NOMO-1 treated with dmso at 0.1 percent for 144 hours (cell line): ENCODE measurements around the gene SUGT1.
"Not testable (repeated sequence)": the region's sequence is repeated elsewhere in the genome, so short reads cannot be mapped to it uniquely, and the experiment has no call there.

ENCODE experiments used
- DNase-seq: peaks from one replicate; lab custom pipeline; 2025; ENCODE audit not compliant: unreplicated experiment; lab: John Stamatoyannopoulos, UW

The SUGT1 gene

DNA sequence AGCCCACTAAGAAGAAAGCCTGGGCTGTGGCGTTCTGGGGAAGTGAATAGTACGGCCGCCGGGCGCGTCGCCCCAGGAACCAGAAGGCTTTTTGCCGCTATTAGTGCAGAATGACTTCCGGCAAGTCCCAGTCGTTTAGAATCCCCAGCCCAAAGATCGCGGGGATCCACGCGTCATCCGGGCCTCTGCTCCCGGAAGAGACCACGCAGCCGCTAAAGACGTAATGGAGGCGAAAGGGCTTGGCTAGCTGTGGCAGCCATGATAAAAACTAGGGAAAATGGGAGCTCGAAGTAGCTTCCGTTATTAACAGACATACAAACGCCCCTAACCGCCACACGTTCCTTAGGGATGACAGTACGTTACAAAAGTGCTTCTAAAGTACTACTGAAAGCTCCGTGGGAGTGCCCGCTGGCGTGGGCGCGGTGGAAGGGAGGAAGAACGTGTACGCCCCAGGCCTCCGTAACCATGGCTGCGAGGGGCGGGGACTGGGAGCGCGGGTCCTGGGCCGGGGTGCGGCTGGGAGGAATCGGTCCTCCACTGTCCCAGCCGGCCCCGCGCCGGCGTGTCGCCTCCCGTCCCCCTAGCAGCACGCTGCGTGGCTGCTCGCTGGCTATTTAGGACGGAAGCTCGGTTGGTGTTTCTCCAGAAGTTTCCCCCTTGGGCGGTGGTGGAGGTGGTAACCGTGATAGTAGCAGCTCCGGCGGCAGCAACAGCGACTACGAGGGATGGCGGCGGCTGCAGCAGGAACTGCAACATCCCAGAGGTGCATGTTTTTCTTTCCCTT lies at the start of gene SUGT1:
Gene SUGT1, plus strand, starts transcription at position 641 of the 784 bp plus-strand sequence. Its CDS starts 85 bp downstream, at position 726.
- peak; percentile 96 for DNase-seq

DNA sequence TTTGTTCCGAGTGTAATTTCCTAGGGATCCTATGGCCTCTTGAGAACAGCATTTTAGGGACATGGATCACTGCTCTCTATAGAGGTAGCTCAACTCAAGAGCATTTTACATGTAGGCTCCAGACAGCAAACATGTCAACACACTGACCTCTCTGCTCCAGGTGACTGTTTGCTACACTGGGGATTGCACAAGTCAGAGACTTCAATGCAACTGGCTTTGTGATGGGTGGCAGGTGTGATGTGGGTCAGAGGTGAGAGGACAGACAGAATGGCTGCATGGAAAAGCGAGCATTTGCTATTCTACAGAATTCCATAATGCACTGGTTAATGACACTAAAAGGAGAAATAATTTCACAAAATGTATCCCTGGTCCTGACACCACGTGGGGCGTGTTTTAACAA lies 49.3 kb upstream of the SUGT1 start:
- DNase-seq = not testable (repeated sequence)

DNA sequence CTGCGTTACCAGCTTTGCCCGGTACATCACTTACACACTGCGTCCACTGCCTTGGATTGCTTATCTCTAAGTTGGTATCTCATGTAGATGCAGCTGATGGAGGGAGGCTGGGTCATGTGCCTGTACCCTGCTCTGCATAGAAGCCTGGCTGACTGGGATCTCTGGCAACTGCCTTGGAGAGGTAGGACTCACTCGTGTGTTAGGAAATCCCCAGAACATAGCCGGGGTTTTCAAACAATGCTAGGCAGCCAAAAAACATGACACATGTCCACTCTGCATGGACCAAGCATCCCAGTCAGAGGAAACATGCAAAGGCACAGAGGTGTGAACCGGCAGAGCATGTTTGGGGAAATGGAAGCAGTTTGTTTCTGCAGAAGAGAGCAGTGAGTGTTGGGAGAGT lies 46.5 kb upstream of the SUGT1 start:
- not testable (repeated sequence) for DNase-seq

DNA sequence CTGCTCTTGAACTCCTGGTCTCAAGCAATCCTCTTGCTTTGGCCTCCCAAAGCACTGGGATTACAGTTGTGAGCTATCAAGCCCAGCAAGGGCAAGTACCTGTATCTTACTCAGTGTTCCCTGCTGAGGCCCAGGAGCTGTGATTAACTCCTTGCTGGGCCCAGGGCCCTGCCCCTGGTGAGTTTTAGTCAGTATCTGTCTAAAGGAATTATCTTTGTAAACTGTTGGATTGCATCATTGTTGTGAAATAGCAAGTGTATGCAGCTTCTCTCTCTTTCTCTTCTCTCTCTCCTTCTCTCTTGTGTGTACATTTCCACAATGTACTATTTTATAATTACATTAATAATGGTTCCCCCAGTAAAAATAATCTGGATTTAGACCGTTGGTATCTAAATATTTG lies 45.8 kb upstream of the SUGT1 start:
- DNase-seq = peak; percentile 24

DNA sequence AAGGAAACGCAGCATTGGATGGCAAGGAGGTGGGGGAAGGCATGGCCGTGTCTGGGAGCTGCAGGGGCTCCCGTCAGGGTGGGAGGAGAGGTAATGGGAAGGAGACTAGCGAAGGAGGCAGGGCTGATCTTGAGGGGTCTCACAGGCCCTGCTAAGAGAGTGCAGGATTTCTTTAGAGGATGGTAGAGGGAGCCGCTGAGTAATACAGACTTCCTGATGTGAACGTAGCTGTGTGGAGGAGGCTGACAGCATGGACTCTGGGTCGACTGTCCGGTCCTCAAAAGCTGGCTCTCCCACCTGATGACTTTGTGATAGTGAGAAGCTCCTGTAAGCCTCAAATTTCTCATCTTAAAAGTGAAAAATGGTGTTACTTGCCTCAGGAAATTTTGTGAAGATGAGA lies 44.5 kb upstream of the SUGT1 start:
- DNase-seq = not testable (repeated sequence)

DNA sequence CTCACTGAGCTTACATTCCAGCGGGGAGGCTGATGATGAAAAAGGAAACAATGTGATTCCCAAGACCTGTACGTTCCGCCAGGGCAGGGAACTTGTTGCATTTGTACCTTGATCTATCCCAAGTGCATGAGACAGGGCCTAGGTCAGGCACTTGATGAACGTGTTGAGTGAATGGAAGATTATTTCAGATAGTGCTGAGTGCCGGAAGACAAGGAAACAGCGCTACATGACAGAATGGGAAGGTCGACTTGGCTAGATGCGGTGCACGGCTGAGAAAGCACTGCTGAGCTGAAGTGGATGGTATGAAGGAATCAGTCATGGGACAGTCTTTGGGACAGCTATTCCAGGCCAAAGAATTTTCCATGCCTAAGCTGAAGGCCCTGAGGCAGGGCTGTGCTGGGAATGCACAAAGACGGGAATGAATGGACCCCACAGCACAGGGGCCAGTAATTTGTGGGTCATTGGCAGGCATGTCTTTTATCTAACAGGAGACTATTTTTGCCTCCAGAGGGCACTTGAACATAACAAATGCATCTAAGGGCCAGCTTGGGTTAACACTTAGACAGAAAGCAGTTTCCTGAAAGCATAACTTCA lies 43.5 kb upstream of the SUGT1 start:
- DNase-seq = peak; percentile 6

DNA sequence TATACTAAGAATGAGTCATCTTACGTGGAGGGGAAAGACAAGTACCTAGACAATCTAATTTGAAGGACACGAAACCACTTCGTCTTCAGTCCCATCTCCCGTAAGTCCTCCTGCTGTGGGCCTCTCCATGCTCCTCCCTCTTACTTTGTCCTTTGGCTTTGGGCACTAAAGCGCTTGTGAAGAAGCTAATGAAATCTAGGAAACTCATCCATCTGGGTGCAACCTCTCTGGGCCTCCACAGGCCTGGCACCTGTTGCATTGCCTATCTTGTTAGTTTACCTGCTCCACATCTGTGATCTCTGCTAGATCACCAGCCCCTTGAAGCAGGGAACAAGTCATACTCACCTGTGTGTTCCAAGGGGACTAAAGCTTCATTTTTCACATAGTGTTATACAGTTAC lies 42.5 kb upstream of the SUGT1 start:
- DNase-seq = not testable (repeated sequence)

DNA sequence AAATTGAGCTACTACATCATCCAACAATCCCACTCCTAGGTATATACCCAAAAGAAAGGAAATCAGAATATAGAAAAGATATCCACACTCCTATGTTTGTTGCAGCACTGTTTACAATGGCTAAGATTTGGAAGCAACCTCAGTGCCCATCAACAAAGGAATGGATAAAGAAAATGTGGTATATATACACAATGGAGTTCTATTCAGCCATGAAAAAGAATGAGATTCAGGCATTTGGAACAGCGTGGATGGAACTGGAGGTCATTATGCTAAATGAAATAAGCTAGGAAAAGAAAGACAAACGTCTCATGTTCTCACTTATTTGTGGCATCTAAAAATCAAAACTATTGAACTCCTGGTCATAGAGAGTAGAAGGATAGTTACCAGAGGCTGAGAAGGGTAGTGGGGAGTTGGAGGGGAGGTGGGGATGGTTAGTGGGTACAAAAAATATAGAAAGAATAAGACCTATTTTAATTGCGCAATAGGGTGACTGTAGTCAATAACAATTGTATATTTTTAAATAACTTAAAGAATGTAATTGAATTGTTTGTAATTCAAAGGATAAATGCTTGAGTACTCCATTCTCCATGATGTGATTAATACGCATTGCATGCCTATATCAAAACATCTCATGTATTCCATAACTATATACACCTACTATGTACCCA lies 37.4 kb upstream of the SUGT1 start:
- DNase-seq = no peak

DNA sequence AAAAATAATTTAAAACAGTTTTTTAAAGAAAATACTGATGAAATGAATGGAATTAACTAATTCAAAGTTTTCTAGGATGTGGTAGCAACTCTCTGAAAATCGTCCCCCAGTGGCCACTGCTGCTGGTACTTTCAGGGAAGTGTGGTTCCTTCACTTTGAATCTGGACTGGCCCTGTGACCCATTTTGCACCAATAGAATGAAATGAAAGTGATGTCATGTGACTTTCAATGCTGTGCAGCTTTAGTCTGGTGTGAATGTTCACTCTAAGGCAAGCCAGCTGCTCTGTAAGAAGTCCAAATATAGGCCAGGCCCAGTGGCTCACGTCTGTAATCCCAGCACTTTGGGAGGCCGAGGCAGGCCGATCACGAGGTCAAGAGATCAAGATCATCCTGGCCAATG lies 36.8 kb upstream of the SUGT1 start:
- DNase-seq = no peak

DNA sequence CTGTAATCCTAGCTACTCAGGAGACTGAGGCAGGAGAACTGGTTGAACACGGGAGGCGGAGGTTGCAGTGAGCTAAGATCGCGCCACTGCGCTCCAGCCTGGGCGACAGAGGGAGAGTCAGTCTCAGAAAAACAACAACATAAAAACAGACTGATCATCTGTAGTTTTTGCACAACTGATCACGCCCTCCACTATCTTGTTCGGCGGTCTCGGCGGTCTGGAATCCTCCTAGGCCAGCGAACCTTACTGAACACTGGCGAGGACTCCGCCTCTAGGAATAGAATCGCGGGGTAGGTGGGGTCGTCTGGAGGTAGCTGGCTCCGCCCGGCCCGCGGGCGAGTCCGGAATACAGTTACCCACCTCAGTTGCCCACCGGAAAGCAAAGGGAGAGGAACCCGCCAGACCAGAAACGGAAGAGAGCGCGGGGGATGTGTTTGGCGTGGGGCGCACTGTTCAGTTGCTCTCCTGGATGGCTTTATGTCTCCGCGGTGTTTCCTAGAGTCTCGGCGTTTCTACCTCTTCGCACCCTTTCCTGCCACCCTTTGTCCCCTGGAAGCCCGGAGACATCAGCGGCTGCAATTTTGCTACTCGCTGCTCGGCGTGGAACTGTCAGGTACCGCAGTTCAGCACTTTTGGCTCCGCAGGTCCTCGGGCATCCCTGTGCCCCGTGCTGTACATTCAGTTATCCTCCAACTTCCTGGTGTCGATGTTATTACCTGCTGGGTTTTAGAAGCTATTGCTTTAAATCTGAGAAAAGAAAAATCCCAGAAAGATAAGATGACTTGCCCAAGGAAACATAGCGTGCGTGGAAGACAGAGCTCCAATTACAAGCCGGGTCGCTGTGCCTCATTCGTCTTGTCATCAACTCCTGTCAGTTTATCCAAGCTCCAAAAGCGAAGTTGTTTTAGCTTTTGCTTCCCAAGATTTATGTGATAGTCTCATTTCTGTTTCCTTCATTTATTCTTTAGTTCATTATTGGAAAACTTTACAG lies 35.3 kb upstream of the SUGT1 start:
- peak; percentile 91 for DNase-seq

DNA sequence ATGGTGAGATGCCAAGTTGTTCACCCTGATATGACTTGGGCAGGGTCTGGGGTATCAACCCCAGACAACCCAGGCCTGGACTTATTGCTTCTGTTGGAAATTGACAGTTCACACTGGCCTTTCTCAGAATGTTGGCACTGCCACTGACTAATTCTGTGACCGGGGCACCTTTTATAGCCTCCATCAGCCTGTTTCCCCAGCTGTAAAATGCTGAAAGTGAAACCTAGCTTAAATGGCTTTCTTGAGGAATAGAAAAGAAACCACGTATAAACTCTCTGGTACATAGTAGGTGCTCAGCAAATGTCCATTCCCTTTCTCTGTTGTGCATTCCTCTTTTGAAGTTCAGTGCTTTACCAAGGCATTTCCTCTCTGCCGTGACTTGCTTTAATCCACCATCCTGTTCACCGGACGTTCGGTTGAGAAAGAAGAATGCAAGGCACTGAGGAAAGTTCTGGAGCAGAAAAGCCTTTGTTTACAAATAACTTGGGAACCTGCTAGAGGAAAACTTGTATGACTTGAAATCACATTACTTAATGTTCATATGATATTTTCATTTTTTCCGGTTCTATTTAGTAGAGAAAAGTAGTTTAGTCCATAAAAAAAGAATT lies 21.4 kb upstream of the SUGT1 start:
- DNase-seq = not testable (repeated sequence)

DNA sequence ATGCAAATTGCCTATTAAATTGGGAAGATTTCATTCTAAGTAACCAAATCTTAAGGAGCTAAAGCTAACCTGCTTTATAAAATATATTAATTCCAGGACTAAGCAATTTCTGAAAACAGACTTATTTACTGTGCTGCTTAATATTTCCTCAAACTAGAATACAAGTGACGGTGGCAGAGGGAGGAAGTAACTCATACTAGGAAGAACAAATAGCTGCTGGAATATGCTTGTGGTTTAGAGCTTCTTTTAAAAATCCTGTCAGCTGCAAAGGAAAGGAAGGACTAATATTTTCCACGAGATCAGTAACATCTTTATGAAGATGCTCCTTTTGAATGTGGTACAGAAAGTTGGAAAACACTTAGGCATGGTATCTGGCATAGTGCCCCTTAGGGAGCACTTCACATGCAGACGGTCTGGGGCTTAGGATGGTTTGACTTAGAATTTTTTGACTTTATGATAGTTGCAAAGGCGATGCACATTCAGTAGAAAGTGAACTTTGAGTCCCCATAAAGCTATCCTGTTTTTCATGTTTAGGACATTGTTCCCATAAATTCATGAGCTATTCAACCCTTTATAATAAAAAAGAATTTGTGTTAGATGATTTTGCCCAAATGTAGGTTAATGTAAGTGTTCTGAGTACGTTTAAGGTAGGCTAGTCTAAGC lies 13.8 kb upstream of the SUGT1 start:
- no peak for DNase-seq

DNA sequence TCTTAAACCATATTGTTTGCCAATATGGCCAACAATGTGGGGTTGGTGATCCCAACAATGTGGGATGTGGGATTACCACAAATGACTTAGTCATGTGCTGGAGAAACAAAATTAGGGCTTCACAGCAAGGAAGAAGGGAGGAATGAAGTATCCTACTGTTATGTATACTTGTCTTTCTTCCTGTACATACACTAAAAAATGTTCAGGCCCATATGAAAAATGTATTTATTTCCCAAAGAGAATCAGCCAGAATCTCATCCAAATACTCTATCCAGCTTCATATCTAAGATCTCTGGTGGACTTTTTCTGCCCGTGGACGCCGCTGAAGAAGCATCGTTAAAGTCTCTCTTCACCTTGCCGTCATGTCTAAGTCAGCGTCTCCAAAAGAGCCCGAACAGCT lies 10.5 kb upstream of the SUGT1 start, which contains the start of gene HNRNPA1L2:
Gene HNRNPA1L2, plus strand, starts transcription at position 301 of the 400 bp plus-strand sequence. Its CDS starts 62 bp downstream, at position 363.
- no peak for DNase-seq

DNA sequence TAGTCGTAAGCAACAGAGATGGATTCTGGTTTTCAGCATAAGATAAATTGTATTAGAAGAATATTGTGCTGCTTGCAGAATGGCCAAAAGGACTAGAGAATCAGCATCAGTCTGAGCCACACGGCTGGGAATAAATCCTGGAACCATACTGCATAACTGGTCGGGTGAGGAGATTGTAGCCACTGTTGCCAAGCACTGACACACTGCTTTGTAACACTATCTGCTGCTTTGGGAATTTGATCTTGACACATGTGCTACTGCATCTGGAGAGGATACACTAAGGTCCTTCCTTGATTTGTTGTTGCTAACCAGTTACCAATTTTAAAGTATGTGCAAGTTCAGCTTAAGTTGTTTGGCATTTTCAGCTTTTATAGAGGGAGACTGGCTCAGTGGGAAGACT lies 8.5 kb upstream of the SUGT1 start:
- no peak for DNase-seq

DNA sequence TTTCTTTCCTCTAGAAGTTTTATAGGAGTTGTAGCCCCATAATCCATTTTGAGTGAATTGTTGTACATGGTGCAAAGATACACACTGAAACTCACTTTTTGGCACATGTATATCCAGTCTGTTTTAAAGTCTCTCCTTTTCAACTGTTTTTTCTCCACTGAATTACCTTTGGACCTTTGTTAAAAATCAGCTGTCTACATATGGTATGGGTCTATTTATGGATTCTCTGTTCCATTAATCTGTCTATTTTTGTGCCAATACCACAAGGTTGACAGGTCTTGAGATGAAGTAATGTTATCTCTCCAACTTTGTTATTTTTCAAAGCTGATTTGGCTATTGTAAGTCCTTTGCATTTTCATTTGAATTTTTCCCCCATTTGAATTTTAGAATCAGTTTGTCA lies 5.7 kb upstream of the SUGT1 start:
- DNase-seq = no peak

DNA sequence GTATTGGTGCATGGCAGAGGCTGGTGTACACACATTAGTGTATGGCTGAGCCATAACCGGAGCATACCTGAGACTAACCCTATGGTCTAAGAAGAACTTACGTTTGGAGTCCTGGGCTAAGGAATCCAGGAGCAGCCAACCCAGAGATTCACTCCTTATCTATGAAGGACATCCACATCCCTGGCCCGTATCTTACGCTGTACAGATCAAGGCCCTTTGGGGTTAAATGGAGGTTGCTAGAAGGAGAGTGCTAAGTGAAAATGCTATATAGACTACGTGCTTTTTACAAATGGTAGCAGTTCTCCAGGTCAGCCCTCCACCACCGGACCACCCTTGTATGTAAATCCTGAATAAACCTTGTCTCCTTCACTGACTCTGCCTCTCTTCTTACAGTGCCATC lies 1.9 kb upstream of the SUGT1 start:
- no peak for DNase-seq

DNA sequence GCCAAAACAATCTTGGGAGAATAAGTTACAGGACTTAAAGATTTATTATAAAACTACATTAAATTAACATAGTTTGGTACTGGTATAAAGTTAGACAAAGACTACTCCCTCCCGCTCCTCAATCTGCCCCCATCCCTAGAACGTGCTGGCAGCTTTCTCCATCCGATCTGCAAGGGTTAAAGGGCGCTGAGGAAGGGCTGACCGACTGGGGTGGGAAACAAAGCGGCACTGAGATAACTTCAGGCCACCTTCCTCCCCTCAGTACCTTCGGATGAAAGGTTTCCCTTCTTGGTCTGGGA lies 790 bp upstream of the SUGT1 start:
- peak; percentile 82 for DNase-seq

DNA sequence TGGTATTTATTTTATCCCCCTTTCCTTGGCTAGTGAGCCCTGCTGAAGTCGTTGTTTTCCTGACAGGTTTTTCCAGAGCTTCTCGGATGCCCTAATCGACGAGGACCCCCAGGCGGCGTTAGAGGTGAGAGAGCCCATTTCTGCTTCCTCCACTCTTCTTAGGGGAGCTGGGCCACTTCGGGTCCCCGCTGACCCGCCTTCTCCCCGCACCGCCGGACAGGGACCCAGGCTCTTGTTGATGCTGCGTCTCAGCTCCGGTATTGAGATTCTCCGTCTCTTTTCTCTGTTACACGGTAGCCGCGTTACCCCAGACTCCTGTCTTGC lies 306 bp downstream of the SUGT1 start:
- DNase-seq = no peak

DNA sequence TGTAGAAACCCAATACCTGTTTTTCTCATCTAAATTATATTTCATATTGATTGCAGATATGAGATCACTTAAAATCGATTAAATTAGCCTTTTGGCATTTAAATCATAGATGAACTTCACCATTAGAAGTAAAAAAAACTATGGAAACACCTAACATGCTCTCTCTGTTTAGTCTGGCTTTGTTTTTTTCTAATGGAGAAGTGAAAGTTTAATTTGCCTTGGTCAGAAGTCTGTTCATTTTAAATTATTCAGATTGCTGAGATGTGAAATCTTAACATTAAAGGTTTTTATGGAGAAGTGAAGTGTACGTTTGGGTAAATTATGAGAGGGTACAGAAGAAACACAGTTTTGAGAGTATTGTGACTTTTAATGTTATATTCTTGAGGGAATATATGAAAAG lies 6.7 kb downstream of the SUGT1 start:
- no peak for DNase-seq

DNA sequence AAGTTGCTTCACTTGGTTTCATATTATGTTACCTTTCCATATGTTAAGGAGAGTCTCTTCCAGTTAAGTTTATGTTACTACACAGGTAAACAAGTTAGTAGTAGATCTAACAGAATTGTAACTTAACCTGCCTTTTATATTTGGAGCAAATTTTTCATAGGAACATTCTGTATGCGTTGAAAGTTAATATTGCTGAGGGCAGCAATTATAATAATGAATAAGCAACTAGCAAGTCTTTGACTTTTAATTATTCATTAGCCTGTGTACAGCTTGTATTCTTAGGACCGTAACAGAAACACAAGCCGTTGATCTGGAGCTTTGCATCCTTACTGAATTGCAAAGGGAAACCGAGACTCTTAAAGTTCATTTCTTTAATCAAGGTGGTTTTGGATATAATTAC lies 11.6 kb downstream of the SUGT1 start:
- DNase-seq = no peak
